SKM-1 treated with dmso at 0.1 percent for 144 hours (cell line): Measurements from ENCODE around the gene PTPRQ.
"Not testable (repeated sequence)": the region's sequence is repeated elsewhere in the genome, so short reads cannot be mapped to it uniquely, and the experiment has no call there.

Experiments
- DNase-seq: peaks from one replicate; lab custom pipeline; 2025; ENCODE audit not compliant: unreplicated experiment; lab: John Stamatoyannopoulos, UW

Gene PTPRQ

GRCh38 chr12:80443974-80444666 lies at the start of gene PTPRQ:
TSS of gene PTPRQ (plus strand) at chr12:80444235. CDS start at chr12:80444346, 111 bp downstream.
- DNase-seq = no peak

- no peak for DNase-seq
These were observed 43.5 kb upstream of the PTPRQ start for GRCh38 chr12:80400571-80400991.

GRCh38 chr12:80401191-80401590 lies 42.8 kb upstream of the PTPRQ start:
- no peak for DNase-seq

- no peak for DNase-seq
These were observed 39.4 kb upstream of the PTPRQ start for GRCh38 chr12:80404629-80405028.

GRCh38 chr12:80406253-80406652 lies 37.8 kb upstream of the PTPRQ start:
- no peak for DNase-seq

GRCh38 chr12:80411787-80412186 lies 32.2 kb upstream of the PTPRQ start:
- no peak for DNase-seq

GRCh38 chr12:80412343-80412953 lies 31.6 kb upstream of the PTPRQ start:
- peak; percentile 2 for DNase-seq

GRCh38 chr12:80413462-80413861 lies 30.6 kb upstream of the PTPRQ start:
- DNase-seq = no peak

- peak; percentile 13 for DNase-seq
These were observed 28.6 kb upstream of the PTPRQ start for GRCh38 chr12:80415466-80415865.

- no peak for DNase-seq
These were observed 24.4 kb upstream of the PTPRQ start for GRCh38 chr12:80419644-80420043.

GRCh38 chr12:80420075-80420474 lies 24.0 kb upstream of the PTPRQ start:
- no peak for DNase-seq

GRCh38 chr12:80422550-80422949 lies 21.5 kb upstream of the PTPRQ start:
- no peak for DNase-seq

- no peak for DNase-seq
These were observed 12.0 kb upstream of the PTPRQ start for GRCh38 chr12:80432061-80432460.

GRCh38 chr12:80441921-80442320 lies 2.1 kb upstream of the PTPRQ start:
- no peak for DNase-seq

- DNase-seq = no peak
These were observed 1.4 kb upstream of the PTPRQ start for GRCh38 chr12:80442426-80443222.

- DNase-seq = no peak
These were observed 1.2 kb downstream of the PTPRQ start for GRCh38 chr12:80445083-80445793.

- DNase-seq = no peak
These were observed 12.5 kb downstream of the PTPRQ start for GRCh38 chr12:80456513-80456912.

GRCh38 chr12:80460972-80461371 lies 16.9 kb downstream of the PTPRQ start:
- DNase-seq = no peak

- not testable (repeated sequence) for DNase-seq
These were observed 17.8 kb downstream of the PTPRQ start for GRCh38 chr12:80461851-80462250.

GRCh38 chr12:80469681-80470080 lies 25.6 kb downstream of the PTPRQ start:
- DNase-seq = no peak

- no peak for DNase-seq
These were observed 26.4 kb downstream of the PTPRQ start for GRCh38 chr12:80470403-80470802.
